Renal cortex interstitium (tissue), 11 donors: ENCODE results near the gene NAA11. TPM values are rescaled to one million over a fixed set of nuclear protein-coding genes. Genes with fewer than 3 reads are reported as not detected.
A peak's percentile ranks its signal among the peaks of the same experiment; 100 is the strongest.
"Not testable (repeated sequence)": the region's sequence is repeated elsewhere in the genome, so short reads cannot be mapped to it uniquely, and the experiment has no call there.

ENCODE experiments used
- DNase-seq, 11 donors: peaks; one replicate each; pipeline ENCODE4 v3.0.0-alpha.2; 2013; ENCODE audit warnings: low read depth in 9 of 11, low spot score in 4 of 11; ENCODE audit errors: extremely low read depth in 1 of 11
- polyA plus RNA-seq, 3 donors: library from polyadenylated mRNA; unstranded; fragments of 120-200 nt; gene quantifications; one replicate each; pipeline ENCODE4 v1.2.1, GENCODE V29; 2013; ENCODE audit not compliant: insufficient read length in 3 of 3

The NAA11 gene
- polyA plus RNA-seq, 3 donors, result not detected

GRCh38 chr4:79317711-79318110 is 8.2 kb downstream of the NAA11 start:
- no peak for DNase-seq

GRCh38 chr4:79315891-79316290 is 10.0 kb downstream of the NAA11 start:
- DNase-seq, result no peak

- no peak for DNase-seq
Observed at GRCh38 chr4:79311279-79311678, 14.6 kb downstream of the NAA11 start.

DNA sequence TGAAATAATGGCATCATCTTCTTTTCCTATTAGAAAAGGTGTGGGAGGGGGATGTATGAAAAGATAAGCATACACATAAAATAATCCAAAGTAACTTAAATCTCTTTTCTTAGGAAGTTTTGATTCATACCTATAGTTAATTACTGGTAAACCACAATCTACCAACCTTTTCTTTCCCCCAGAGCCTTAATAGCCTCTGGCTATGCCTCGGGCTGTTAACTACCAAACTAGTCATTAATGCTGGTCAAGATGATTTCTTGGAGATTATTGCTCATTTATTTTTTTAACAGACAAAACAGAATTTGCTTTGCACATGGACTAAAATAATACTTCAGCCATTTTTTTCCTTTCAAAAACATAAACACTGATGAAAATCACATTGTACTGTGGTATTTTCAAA is 16.9 kb downstream of the NAA11 start:
- no peak for DNase-seq

GRCh38 chr4:79308137-79308536 is 17.7 kb downstream of the NAA11 start:
- DNase-seq, result no peak

- DNase-seq, result no peak
Observed at GRCh38 chr4:79306795-79307194, 19.1 kb downstream of the NAA11 start.

DNA sequence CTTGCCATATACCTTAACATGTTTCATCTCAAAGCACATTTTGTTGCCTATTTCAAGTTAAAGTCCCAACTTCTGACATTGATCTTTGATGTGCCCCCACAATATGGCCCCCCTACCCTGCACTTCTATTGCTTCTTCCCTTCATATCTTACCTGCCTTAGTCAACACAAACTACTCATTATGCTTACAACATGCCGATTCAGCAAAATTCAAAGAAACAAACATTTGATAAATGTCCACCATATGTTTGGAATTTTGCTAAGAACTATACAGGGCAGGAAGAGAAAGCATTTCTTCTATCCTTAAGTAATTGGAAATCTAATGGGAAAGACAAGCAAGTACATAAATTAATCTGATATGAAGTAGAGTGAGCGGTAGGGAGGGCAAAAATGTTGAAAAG is 25.6 kb downstream of the NAA11 start:
- no peak for DNase-seq

DNA sequence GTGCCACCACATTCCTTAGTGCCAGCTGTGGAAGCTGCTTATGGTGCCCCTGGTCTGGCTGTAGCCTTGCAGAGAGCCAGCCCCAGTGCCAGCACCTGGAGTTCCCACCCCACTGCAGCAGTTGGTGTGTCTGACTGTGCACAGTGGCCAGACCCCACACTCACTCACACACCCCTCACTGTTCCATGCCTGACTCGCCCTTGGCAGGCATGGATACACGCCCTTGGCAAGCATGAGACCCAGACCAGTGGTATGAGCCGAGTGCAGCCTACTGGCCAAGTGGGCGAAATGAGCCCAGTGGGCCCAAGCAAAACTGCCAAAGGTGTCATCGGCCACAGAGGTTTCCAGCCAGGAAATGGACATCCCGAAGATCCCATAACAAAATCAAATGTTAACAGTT is 27.4 kb downstream of the NAA11 start:
- no peak for DNase-seq

- DNase-seq, result no peak
Observed at GRCh38 chr4:79298027-79298426, 27.8 kb downstream of the NAA11 start.

DNA sequence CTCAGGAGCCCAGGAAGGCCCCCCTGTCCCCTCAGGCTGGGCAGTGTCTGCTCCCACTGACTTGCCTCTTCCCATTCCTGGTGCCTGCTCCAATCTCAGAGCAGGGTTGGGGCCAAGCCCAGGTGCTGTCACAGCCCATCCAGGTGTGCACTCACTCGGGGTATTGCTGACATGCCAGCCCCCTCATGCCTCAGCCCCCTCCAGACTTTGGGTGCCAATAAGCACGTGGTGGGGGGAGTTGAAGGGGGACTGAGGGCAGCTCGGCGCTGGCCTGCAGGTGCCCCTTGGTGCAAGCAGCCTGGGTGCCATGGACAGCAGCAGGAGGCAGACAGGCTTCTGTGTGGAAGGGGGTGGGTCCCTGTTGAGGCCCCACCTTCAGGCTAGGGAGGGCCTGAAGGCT is 28.4 kb downstream of the NAA11 start:
- DNase-seq, result no peak

DNA sequence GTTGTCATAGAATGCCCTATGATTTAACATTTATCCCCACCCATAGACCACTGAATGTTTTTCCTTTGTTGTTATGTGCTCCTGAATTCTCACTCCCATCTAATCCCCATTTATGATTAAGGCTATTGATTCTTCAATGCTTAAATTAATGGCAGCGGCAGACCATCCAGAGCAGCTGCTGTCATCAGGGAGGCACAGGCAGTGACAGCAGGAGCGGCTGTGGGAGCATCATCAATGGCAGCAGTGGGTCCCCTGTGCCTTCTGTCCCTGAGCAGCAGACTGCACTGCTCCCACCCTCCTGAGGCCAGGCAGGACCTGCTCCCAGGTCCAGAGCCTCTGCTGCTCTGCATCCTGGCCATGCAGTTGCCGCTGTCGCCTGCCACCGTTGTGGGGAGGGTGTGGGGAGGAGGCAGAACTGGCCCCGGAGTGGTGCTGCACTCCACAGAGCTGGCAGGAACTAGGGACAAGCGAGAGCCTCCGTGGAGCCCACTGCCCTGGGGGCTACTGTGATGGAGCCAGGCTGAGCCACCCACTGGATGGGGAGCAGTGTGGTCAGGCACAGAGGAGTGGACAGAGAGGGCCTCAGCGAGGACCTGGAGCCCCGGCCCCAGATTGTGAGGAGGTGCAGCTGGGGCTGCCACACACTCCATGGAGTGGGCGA is 29.0 kb downstream of the NAA11 start:
- DNase-seq, result no peak

DNA sequence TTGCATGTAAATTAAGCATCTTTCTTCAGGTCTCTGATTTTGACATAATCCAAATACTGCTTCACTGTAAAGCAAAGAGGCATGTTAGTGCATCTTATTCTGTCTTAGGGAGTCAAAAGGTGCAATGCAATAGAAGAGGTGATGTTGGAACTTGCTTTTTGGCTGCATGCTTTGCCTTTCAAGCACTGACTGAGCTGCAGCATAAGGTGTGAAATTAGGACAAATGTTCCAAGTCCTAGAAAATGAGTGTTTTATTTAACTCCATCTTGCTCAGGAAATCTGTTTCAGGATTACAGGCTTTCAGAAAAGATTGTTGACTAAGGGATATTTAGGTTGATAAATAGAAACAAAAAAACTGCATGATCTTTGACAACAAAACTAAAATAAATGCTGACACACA is 30.8 kb downstream of the NAA11 start:
- no peak for DNase-seq

DNA sequence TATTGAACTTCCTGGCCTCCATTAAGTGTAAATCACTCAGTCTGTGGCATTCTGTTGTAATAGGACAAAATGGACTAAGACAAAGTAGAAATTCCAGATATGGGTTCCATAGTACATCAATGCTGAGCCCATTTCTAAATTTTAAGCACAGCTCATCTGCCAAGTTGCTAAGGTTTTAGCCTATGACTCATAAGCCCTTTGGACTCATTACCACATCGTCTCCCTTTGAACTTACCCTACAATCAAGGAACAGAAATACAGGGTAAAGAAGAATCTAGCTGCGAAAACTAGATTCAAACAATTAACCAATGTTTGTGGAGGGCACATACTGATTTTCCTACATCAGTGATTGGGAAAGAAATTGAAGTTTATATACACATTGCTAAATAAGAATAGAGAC is 31.8 kb downstream of the NAA11 start:
- no peak for DNase-seq

GRCh38 chr4:79292008-79292407 is 33.9 kb downstream of the NAA11 start:
- no peak for DNase-seq

- no peak for DNase-seq
Observed at GRCh38 chr4:79290376-79290775, 35.5 kb downstream of the NAA11 start.

DNA sequence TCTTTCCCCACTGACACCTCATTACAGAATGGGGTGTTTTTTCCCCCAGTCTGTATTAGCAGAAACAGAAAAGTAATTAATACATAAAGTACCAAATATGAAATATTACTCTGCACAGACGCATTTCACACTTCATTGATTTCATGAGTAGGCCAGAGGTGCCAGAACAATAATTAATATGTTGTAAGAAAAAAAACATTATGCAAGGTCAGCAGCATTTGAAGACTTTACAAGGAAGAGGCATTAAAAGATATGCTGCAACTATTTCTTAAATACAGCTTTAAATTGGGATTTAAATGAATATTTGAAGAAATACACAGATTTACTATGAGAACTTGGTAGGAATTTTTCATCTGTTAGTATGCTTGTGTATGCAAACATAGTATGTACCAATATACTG is 37.7 kb downstream of the NAA11 start:
- no peak for DNase-seq

GRCh38 chr4:79287718-79288117 is 38.1 kb downstream of the NAA11 start:
- no peak for DNase-seq

GRCh38 chr4:79287076-79287475 is 38.8 kb downstream of the NAA11 start:
- DNase-seq, result no peak

DNA sequence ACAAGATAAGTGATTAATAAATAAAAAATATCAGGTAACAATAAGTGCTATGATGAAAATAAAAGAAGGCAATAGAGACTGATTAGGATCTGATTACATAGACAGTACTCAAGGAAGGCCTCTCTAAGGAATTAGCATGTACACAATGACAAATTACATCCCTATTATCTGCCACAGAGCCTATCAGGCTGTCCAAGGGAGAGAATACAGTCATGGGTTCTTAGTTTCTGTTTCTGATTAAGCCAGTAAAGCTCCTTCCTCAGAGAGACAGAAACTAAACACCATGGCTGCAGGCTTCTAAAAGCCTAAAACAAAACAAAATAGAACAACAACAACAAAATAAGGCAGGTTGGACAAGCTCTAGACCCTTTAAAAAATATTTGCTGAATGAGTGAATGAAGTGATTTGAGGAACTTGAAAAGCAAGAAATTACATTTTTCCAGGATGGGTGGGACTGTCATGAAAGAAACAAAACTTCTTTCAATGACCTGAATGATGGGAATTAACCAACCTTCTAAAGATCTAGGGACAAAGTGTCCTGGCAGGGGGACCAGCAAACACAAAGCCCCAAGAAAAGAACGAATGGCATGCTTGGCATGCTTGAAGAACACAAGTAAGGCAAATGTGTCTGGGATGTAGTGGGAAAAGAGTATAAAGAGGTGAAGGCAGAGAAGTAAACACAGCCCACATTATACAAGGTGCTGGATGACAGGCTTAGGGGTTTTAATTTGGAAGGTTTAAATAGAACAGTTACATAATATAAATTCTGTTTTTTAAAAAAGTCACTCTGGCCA is 44.1 kb downstream of the NAA11 start:
- no peak for DNase-seq

GRCh38 chr4:79277467-79277866 is 48.4 kb downstream of the NAA11 start:
- DNase-seq, result not testable (repeated sequence)

DNA sequence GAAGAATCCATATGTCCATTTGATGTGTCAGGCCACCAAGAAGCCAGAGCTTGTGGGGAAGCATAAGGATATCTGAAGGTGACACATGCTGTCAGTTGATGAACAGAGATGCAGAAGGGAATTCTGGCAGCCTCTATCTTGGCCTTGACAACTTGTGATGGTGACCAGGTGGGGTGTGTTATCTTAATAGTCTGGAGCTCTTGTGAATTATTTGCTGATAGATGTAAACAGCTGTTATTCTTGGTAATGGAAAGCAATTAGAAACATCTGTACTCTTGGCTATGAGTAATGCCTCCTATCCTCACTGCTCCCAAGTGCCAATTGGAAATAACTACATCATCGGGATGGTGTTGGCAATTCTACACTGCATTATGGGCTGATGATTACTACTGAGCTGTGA is 51.9 kb downstream of the NAA11 start:
- DNase-seq, result peak in 9 of 11 donors; percentile 16 to 43 (median 23)
